ENCODE measurements around the gene IFI16. TPM values are rescaled to one million over a fixed set of nuclear protein-coding genes. Genes with fewer than 3 reads are reported as not detected.

Gene IFI16
- total and polyA plus RNA-seq, 10 of the 15 experiments (the other 5 are each of a cell fraction or from before 2014, with no cell fraction given) = 120 to 375 (median 188) TPM

DNA sequence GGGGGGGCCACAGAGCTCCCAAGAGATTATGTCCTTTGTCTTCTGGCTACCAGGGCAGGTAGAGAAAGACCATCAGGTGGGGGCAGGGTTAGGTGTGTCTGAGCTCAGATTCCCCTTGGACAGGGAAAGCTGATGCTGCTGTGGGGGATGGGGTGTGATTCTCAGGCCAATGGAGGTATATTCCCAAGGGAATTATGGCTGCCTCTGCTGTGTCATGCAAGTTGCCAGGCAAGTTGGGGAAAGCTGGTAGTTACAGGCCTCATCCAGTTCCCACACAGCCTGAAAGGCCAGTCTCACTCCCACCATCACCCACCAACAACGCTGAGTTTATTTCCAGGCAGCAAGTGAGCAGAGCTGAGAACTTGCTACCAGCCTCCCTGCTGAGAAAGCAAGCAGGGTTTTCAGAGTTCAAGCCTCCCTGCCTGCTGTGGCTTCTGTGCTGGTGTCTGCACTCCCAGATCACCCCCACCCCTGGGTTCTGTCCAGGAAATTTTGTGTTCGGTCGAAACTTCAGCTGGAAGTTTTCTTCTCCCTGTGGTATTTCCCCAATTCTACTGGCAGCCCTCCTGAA is 21.3 kb downstream of the IFI16 start:
- peaks cover 13 to 44% of the 10 kb centered on the region in 2 experiments for H3K36me3 ChIP-seq (ENCODE audit: control insufficient read depth in 2 of 2, insufficient read depth in 2 of 2, low read length in 1 of 2)

More for the DNA sequence above, 21.3 kb downstream of the IFI16 start:
- BruUV-seq (replicated peaks) = no TSS peak
- no peaks in the 10 kb centered on the region for H3K4me1 ChIP-seq (ENCODE audit: control insufficient read depth, insufficient read depth, low read length)
- H3K79me2 ChIP-seq (ENCODE audit: control insufficient read depth, insufficient read depth, low read length) = peaks cover 51% of the 10 kb centered on the region
- no peaks in the 10 kb centered on the region; the same call in 2 of the 3 replicates for H3K9me3 ChIP-seq (replicated peaks; ENCODE audit: control insufficient read depth, insufficient read depth, low read length)
- RAD21 ChIA-PET (ENCODE audit: unreplicated experiment) = interaction anchor here (1.3 kb wide), 1 partner anchor 9 kb away, joined by 4 read pairs; no protein-coding TSS in a partner anchor
- H3K27ac ChIP-seq (ENCODE audit: control insufficient read depth, insufficient read depth) = no peak overlapping the region
- WGBS (ENCODE audit: insufficient coverage, insufficient replicate concordance, low lambda C conversion rate, missing lambda C conversion rate) = 100% methylated on average over 3 of the region's 3 CpGs
- in situ Hi-C loops (cut with MboI) = loop anchor here (25.0 kb wide), 1 partner anchor 1306 kb away; the partner anchor contains the start of genes COPA and NCSTN
- no peaks in the 10 kb centered on the region for H3K27me3 ChIP-seq (replicated peaks in 1 of 2; ENCODE audit: control insufficient read depth in 2 of 2, insufficient read depth in 2 of 2, low read length in 1 of 2)
- no peak for DNase-seq (ENCODE audit: low read depth, low spot score)
- no peak overlapping the region for H3K4me2 ChIP-seq (ENCODE audit: control insufficient read depth, insufficient read depth)
- POLR2A ChIA-PET = interaction anchor here (1.5 kb wide), 1 partner anchor 9 kb away, joined by 5 read pairs; no protein-coding TSS in a partner anchor
- FAIRE-seq = no peak
- no peak overlapping the region for H2AFZ ChIP-seq (ENCODE audit: control insufficient read depth, low read depth, low read length)
- intact Hi-C loops (cut with micrococcal nuclease; ENCODE audit: unreplicated experiment) = no loop called here
- CTCF ChIA-PET = interaction anchor here (0.7 to 1.2 kb wide), 3 partner anchors 15 to 42 kb away, joined by 3 read pairs; no protein-coding TSS in a partner anchor
- SMC1A ChIA-PET (ENCODE audit: uncharacterized antibody, unreplicated experiment) = interaction anchor here (0.9 to 3.1 kb wide), 7 partner anchors 9 to 45 kb away, joined by 3 to 10 read pairs (median 4); partner anchors contain the start of gene AIM2
- ATAC-seq = no peak; the same call in 2 of the 3 replicates
- peaks cover 5% of the 10 kb centered on the region; the same call in 1 of the 2 replicates for H4K20me1 ChIP-seq (ENCODE audit: control insufficient read depth, insufficient read depth)
- TF ChIP-seq SMARCA5 (IDR thresholded peaks at IDR 0.05) (no peak), MEF2B (IDR thresholded peaks at IDR 0.05; ENCODE audit: partially characterized antibody, poor library complexity, severe bottlenecking) (peak; percentile 53)
- TF ChIP-seq, protein P1, sequence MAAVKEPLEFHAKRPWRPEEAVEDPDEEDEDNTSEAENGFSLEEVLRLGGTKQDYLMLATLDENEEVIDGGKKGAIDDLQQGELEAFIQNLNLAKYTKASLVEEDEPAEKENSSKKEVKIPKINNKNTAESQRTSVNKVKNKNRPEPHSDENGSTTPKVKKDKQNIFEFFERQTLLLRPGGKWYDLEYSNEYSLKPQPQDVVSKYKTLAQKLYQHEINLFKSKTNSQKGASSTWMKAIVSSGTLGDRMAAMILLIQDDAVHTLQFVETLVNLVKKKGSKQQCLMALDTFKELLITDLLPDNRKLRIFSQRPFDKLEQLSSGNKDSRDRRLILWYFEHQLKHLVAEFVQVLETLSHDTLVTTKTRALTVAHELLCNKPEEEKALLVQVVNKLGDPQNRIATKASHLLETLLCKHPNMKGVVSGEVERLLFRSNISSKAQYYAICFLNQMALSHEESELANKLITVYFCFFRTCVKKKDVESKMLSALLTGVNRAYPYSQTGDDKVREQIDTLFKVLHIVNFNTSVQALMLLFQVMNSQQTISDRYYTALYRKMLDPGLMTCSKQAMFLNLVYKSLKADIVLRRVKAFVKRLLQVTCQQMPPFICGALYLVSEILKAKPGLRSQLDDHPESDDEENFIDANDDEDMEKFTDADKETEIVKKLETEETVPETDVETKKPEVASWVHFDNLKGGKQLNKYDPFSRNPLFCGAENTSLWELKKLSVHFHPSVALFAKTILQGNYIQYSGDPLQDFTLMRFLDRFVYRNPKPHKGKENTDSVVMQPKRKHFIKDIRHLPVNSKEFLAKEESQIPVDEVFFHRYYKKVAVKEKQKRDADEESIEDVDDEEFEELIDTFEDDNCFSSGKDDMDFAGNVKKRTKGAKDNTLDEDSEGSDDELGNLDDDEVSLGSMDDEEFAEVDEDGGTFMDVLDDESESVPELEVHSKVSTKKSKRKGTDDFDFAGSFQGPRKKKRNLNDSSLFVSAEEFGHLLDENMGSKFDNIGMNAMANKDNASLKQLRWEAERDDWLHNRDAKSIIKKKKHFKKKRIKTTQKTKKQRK (IDR thresholded peaks at IDR 0.05; ENCODE audit: low read depth, low read length) = no peak
- no peak overlapping the region for H3K4me3 ChIP-seq
- no peak overlapping the region for H3K9ac ChIP-seq (ENCODE audit: control insufficient read depth, insufficient read depth, low read length)
